Suprapubic skin (tissue), 3 donors: Measurements from ENCODE around the gene FADS6.

Experiments
- POLR2A ChIP-seq, 2 donors: fragments of 450-650 bp; IDR thresholded peaks; one replicate each; pipeline ENCODE4 v1.6.1; 2017; ENCODE audit warnings: antibody characterized with exemption in 2 of 2, mild to moderate bottlenecking in 2 of 2, moderate library complexity in 2 of 2
- TF ChIP-seq, protein P1 (sequence below), 2 donors: fragments of 200-600 bp in 1 of 2; fragments of 450-650 bp in 1 of 2; sonication (generic) in 1 of 2; IDR thresholded peaks; one replicate each; pipeline ENCODE4 v1.5.1; 2016 to 2019; ENCODE audit warnings: antibody characterized with exemption in 2 of 2, mild to moderate bottlenecking in 1 of 2, moderate library complexity in 1 of 2

DNA sequence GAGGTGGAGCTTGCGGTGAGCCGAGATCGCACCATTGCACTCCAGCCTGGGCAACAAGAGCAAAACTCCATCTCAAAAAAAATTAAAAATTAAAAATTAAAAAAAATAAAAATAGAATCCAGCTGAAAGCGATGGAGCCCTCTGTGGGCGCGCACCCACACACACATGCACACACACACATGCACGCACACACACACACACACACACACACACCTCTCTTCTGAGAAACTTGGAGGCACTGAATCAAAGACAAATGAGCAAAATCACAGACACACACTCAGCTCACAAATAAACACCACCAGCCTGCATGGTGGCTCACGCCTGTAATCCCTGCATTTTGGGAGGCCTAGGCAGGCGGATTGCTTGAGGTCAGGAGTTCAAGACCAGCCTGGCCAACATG, 9.6 kb upstream of the FADS6 start:
- TF ChIP-seq, protein P1, sequence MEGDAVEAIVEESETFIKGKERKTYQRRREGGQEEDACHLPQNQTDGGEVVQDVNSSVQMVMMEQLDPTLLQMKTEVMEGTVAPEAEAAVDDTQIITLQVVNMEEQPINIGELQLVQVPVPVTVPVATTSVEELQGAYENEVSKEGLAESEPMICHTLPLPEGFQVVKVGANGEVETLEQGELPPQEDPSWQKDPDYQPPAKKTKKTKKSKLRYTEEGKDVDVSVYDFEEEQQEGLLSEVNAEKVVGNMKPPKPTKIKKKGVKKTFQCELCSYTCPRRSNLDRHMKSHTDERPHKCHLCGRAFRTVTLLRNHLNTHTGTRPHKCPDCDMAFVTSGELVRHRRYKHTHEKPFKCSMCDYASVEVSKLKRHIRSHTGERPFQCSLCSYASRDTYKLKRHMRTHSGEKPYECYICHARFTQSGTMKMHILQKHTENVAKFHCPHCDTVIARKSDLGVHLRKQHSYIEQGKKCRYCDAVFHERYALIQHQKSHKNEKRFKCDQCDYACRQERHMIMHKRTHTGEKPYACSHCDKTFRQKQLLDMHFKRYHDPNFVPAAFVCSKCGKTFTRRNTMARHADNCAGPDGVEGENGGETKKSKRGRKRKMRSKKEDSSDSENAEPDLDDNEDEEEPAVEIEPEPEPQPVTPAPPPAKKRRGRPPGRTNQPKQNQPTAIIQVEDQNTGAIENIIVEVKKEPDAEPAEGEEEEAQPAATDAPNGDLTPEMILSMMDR (IDR thresholded peaks at IDR 0.05) = no peak
- TF ChIP-seq POLR2A (IDR thresholded peaks at IDR 0.05) = no peak
